ENCODE data around the gene LLCFC1. TPM values are rescaled to one million over a fixed set of nuclear protein-coding genes. Genes with fewer than 3 reads are reported as not detected.

LLCFC1 gene
- total and polyA plus RNA-seq, 2 experiments from 2014 or later = not detected

- TF ChIP-seq EZH2 (IDR thresholded peaks at IDR 0.05; ENCODE audit: borderline replicate concordance) = no peak
- TF ChIP-seq CTCF (IDR thresholded peaks at IDR 0.05; ENCODE audit: poor library complexity) = no peak
- no peak for TF ChIP-seq EZH2phosphoT487 (IDR thresholded peaks at IDR 0.05; ENCODE audit: low read depth, severe bottlenecking, unreplicated experiment)
- Histone ChIP-seq H3K4me2 (no peak overlapping the region), H3K9me2 (replicated peaks; ENCODE audit: insufficient read depth) (no peaks in the 10 kb centered on the region), H3K79me2 (no peaks in the 10 kb centered on the region), H2AFZ (no peak overlapping the region), H3K4me1 (ENCODE audit: insufficient read depth) (peaks cover 9% of the 10 kb centered on the region), H3K9me3 (ENCODE audit: low read depth) (no peaks in the 10 kb centered on the region), H3K27me3 (no peaks in the 10 kb centered on the region), H3K27ac (no peak overlapping the region), H3K36me3 (replicated peaks; ENCODE audit: insufficient read depth, low read depth) (no peaks in the 10 kb centered on the region), H4K20me1 (ENCODE audit: insufficient read depth, poor library complexity, severe bottlenecking) (no peaks in the 10 kb centered on the region), H3K4me3 (no peak overlapping the region)
- no peak for DNase-seq (ENCODE audit: low spot score)
- WGBS (ENCODE audit: low lambda C conversion rate, missing lambda C conversion rate) = 74% methylated on average over 12 of the region's 12 CpGs
Observed at GRCh38 chr7:142925413-142925812, 13.9 kb upstream of the LLCFC1 start.

GRCh38 chr7:142927085-142927745, 12.1 kb upstream of the LLCFC1 start:
- Histone ChIP-seq H2AFZ (no peak overlapping the region), H3K36me3 (replicated peaks; ENCODE audit: insufficient read depth, low read depth) (no peaks in the 10 kb centered on the region), H3K4me2 (no peak overlapping the region), H3K27ac (no peak overlapping the region), H3K4me3 (no peak overlapping the region), H3K79me2 (no peaks in the 10 kb centered on the region), H3K9me2 (replicated peaks; ENCODE audit: insufficient read depth) (no peaks in the 10 kb centered on the region), H3K27me3 (no peaks in the 10 kb centered on the region), H3K4me1 (ENCODE audit: insufficient read depth) (peaks cover 9% of the 10 kb centered on the region), H3K9me3 (ENCODE audit: low read depth) (no peaks in the 10 kb centered on the region), H4K20me1 (ENCODE audit: insufficient read depth, poor library complexity, severe bottlenecking) (no peaks in the 10 kb centered on the region)
- WGBS (ENCODE audit: low lambda C conversion rate, missing lambda C conversion rate) = 79% methylated on average over 7 of the region's 7 CpGs
- TF ChIP-seq EZH2 (IDR thresholded peaks at IDR 0.05; ENCODE audit: borderline replicate concordance) = no peak
- no peak for TF ChIP-seq EZH2phosphoT487 (IDR thresholded peaks at IDR 0.05; ENCODE audit: low read depth, severe bottlenecking, unreplicated experiment)
- TF ChIP-seq CTCF (IDR thresholded peaks at IDR 0.05; ENCODE audit: poor library complexity) = no peak
- no peak for DNase-seq (ENCODE audit: low spot score)

GRCh38 chr7:142927949-142928348, 11.3 kb upstream of the LLCFC1 start:
- WGBS (ENCODE audit: low lambda C conversion rate, missing lambda C conversion rate) = 79% methylated on average over 8 of the region's 8 CpGs
- no peak overlapping the region for H2AFZ ChIP-seq
- no peak overlapping the region for H3K27ac ChIP-seq

More at GRCh38 chr7:142927949-142928348, 11.3 kb upstream of the LLCFC1 start:
- H3K9me2 ChIP-seq (replicated peaks; ENCODE audit: insufficient read depth) = no peaks in the 10 kb centered on the region
- TF ChIP-seq EZH2 (IDR thresholded peaks at IDR 0.05; ENCODE audit: borderline replicate concordance) (no peak), CTCF (IDR thresholded peaks at IDR 0.05; ENCODE audit: poor library complexity) (no peak), EZH2phosphoT487 (IDR thresholded peaks at IDR 0.05; ENCODE audit: low read depth, severe bottlenecking, unreplicated experiment) (no peak)
- no peaks in the 10 kb centered on the region for H3K36me3 ChIP-seq (replicated peaks; ENCODE audit: insufficient read depth, low read depth)
- DNase-seq (ENCODE audit: low spot score) = no peak
- no peaks in the 10 kb centered on the region for H3K79me2 ChIP-seq
- no peak overlapping the region for H3K4me3 ChIP-seq
- H3K27me3 ChIP-seq = no peaks in the 10 kb centered on the region
- H3K9me3 ChIP-seq (ENCODE audit: low read depth) = no peaks in the 10 kb centered on the region
- peaks cover 6% of the 10 kb centered on the region for H3K4me1 ChIP-seq (ENCODE audit: insufficient read depth)
- no peak overlapping the region for H3K4me2 ChIP-seq
- H4K20me1 ChIP-seq (ENCODE audit: insufficient read depth, poor library complexity, severe bottlenecking) = no peaks in the 10 kb centered on the region

All from hepatocyte (in vitro differentiated cells).